Calu3 (cell line): ENCODE data around the gene HM13. TPM values are rescaled to one million over a fixed set of nuclear protein-coding genes. Genes with fewer than 3 reads are reported as not detected.

Experiments used
- BruUV-seq: library from RNA; stranded (reverse); fragments of 400-500 nt; replicated peaks from 2 replicates; lab custom pipeline; 2021; lab: Mats Ljungman, UMichigan
- CTCF ChIA-PET: fragments of 300-600 bp; sonication (Branson Sonifier 250); formaldehyde crosslinking; loops from one replicate; lab custom pipeline; 2022; ENCODE audit warnings: antibody characterized with exemption; lab: Charles Lee
- DNase-seq: peaks from one replicate; pipeline ENCODE4 v3.0.0; 2022
- H3K27ac Mint-ChIP-seq: one replicate; pipeline ENCODE4 v1.8.0; 2022; ENCODE audit warnings: mixed read lengths; ENCODE audit not compliant: unreplicated experiment
- H3K27me3 Mint-ChIP-seq: one replicate; pipeline ENCODE4 v1.8.0; 2022; ENCODE audit warnings: mixed read lengths; ENCODE audit not compliant: unreplicated experiment
- H3K36me3 Mint-ChIP-seq: one replicate; pipeline ENCODE4 v1.8.0; 2022; ENCODE audit warnings: mild to moderate bottlenecking, moderate library complexity, mixed read lengths; ENCODE audit not compliant: insufficient read depth, unreplicated experiment
- H3K4me1 Mint-ChIP-seq: one replicate; pipeline ENCODE4 v1.8.0; 2022; ENCODE audit warnings: mild to moderate bottlenecking, low read depth, mixed read lengths; ENCODE audit not compliant: unreplicated experiment
- H3K4me3 Mint-ChIP-seq: one replicate; pipeline ENCODE4 v1.8.0; 2022; ENCODE audit warnings: mild to moderate bottlenecking, low read depth, moderate library complexity, mixed read lengths; ENCODE audit not compliant: unreplicated experiment
- H3K9me3 Mint-ChIP-seq: one replicate; pipeline ENCODE4 v1.8.0; 2022; ENCODE audit warnings: low read depth, mixed read lengths; ENCODE audit not compliant: unreplicated experiment
- CTCF ChIP-seq: fragments of 200-600 bp; IDR thresholded peaks from one replicate; pipeline ENCODE4 v1.8.0; 2022; ENCODE audit warnings: antibody characterized with exemption; ENCODE audit not compliant: unreplicated experiment
- intact Hi-C: fragments of 100-400 bp; cut with micrococcal nuclease; formaldehyde crosslinking; loops from one replicate; pipeline ENCODE4 v1.10.0; 2022; ENCODE audit not compliant: unreplicated experiment
- total RNA-seq: library from RNA; stranded (reverse); gene quantifications from 2 replicates; pipeline ENCODE4 v1.2.3, GENCODE V29; 2022

The HM13 gene
- total RNA-seq, 1 experiment from 2014 or later = 342 TPM

- intact Hi-C loops = no loop called here
- H3K27ac Mint-ChIP-seq = no peak overlapping the region
- peaks cover 86% of the 10 kb centered on the region for H3K27me3 Mint-ChIP-seq
- H3K4me1 Mint-ChIP-seq = no peaks in the 10 kb centered on the region
- H3K36me3 Mint-ChIP-seq = no peaks in the 10 kb centered on the region
- no peak overlapping the region for H3K4me3 Mint-ChIP-seq
- no peak for DNase-seq
- CTCF ChIA-PET = interaction anchor here (0.6 kb wide), 1 partner anchor 491 kb away, joined by 3 read pairs; the partner anchor contains the start of gene XKR7
- H3K9me3 Mint-ChIP-seq = no peaks in the 10 kb centered on the region
- no TSS peak for BruUV-seq
- TF ChIP-seq CTCF = no peak
Measured at GRCh38 chr20:31476643-31477215, 37.5 kb upstream of the HM13 start.

DNA sequence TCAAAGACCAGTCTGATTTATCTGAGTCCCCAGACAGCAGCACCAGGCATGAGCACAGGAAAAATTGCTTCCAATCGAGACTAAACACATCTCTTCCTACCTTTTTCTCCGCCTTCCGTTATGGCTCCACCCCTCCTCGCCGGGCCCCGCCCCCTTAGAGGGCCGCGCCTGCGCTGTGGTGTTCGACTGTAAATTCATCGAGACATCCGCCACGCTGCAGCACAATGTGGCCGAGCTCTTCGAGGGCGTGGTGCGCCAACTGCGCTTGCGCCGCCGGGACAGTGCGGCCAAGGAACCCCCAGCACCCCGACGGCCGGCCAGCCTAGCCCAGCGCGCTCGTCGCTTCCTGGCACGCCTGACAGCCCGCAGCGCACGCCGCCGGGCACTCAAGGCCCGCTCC is 30.2 kb upstream of the HM13 start:
- H3K4me3 Mint-ChIP-seq = no peak overlapping the region

DNA sequence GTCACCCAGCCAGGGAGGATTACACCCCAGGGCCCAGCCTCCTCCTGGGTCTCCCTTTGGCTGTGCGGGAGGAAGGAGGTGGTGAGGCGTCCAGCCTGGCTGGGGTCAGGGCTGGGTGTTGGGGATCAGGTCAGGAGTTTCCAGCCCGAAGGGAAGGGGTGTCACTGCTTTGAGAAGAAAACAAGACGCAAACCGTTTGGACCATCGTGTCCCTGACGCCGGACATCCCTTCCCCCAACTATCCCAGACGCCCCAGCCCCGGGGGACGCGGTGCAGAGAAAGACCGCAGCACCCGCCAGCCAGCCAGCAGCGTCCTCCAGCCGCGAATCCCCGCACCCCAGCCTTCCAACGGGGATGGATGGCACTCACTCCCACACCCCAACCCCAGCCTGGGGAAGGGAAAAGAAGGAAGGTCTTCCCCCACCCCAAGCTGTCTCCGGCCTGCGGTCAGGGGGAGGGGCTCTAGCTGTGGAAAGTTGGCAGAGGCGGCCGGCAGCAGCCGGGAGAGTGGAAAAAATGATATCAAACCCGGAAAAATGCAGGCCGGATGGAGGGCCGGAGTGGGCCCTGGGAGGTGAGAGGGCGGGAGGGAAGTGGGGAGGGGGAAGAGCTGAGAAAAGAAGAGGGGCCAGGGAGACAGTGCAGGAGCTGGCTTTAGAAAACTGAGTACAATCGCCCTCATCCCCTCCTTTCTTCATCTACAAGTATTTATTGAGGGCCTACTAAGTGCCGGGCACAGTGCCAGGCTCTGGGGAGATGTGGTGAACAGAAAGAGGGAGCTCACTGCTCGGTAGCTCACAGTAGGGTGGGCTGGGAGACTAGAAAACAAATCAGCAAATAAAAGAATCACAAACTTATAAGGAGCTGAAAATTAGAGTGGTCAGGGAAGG is 28.5 kb upstream of the HM13 start:
- Mint-ChIP-seq H3K27ac (no peak overlapping the region), H3K27me3 (peaks cover 25% of the 10 kb centered on the region), H3K9me3 (peaks cover 3% of the 10 kb centered on the region), H3K4me1 (peaks cover 12% of the 10 kb centered on the region), H3K36me3 (no peaks in the 10 kb centered on the region), H3K4me3 (no peak overlapping the region)
- BruUV-seq = no TSS peak
- TF ChIP-seq CTCF = no peak
- intact Hi-C loops = no loop called here
- no peak for DNase-seq
- CTCF ChIA-PET = interaction anchor here (0.6 to 4.5 kb wide), 7 partner anchors 8 to 1588 kb away, joined by 3 to 28 read pairs (median 4); no protein-coding TSS in a partner anchor

More for the DNA sequence above, 30.2 kb upstream of the HM13 start:
- CTCF ChIA-PET = interaction anchor here (0.7 kb wide), 3 partner anchors 68 to 161 kb away, joined by 3 to 5 read pairs (median 4); no protein-coding TSS in a partner anchor
- H3K27ac Mint-ChIP-seq = no peak overlapping the region
- H3K9me3 Mint-ChIP-seq = peaks cover 3% of the 10 kb centered on the region
- TF ChIP-seq CTCF = no peak
- no TSS peak for BruUV-seq
- no peaks in the 10 kb centered on the region for H3K36me3 Mint-ChIP-seq
- no peak for DNase-seq
- H3K27me3 Mint-ChIP-seq = peaks cover 29% of the 10 kb centered on the region
- intact Hi-C loops = no loop called here
- H3K4me1 Mint-ChIP-seq = peaks cover 12% of the 10 kb centered on the region

DNA sequence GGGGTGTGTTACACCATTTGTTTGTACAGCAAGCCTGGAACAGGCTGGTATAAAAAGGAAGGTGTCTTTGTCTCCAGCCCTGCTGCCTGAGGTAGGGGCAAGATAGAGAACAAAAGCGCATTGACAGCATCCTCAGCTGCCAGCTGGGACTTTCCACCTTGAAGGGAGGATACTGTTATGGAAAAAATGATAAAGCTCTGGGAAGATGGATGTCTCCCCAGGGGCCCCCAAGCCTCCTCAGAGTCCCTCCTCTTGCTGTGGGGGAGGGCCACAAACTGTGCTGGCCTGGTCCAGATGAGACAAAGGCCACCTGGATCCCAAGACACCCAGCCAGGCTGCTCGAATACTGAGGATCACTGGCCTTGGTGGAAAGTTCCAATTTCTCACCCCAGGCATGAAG is 26.1 kb upstream of the HM13 start:
- no peak overlapping the region for H3K4me3 Mint-ChIP-seq
- H3K36me3 Mint-ChIP-seq = no peaks in the 10 kb centered on the region
- TF ChIP-seq CTCF = no peak
- CTCF ChIA-PET = interaction anchor here (4.5 kb wide), 1 partner anchor 15 kb away, joined by 28 read pairs; no protein-coding TSS in a partner anchor
- H3K4me1 Mint-ChIP-seq = peaks cover 12% of the 10 kb centered on the region
- intact Hi-C loops = no loop called here
- DNase-seq = no peak
- no TSS peak for BruUV-seq
- peaks cover under 1% of the 10 kb centered on the region for H3K27me3 Mint-ChIP-seq
- no peak overlapping the region for H3K27ac Mint-ChIP-seq
- peaks cover 3% of the 10 kb centered on the region for H3K9me3 Mint-ChIP-seq
